Hepatocyte (in vitro differentiated cells): ENCODE measurements around the gene TSFM. TPM values are rescaled to one million over a fixed set of nuclear protein-coding genes. Genes with fewer than 3 reads are reported as not detected.

Experiments
- DNase-seq: peaks from one replicate; pipeline ENCODE4 v3.0.0-alpha.2; 2016; ENCODE audit warnings: low spot score
- H2AFZ ChIP-seq: fragments of 200-600 bp; sonication (generic); 2 replicates; pipeline ENCODE4 v1.6.0; 2016; ENCODE audit warnings: antibody characterized with exemption, mild to moderate bottlenecking
- H3K27ac ChIP-seq: fragments of 200-600 bp; sonication (generic); 2 replicates; pipeline ENCODE4 v1.5.1; 2016; ENCODE audit warnings: mild to moderate bottlenecking
- H3K27me3 ChIP-seq: fragments of 200-600 bp; sonication (generic); 2 replicates; pipeline ENCODE4 v1.6.1; 2016
- H3K36me3 ChIP-seq: fragments of 200-600 bp; sonication (generic); replicated peaks from 2 replicates; pipeline ENCODE4 v1.5.1; 2016; ENCODE audit warnings: low read depth; ENCODE audit not compliant: insufficient read depth
- H3K4me1 ChIP-seq: fragments of 200-600 bp; sonication (generic); 2 replicates; pipeline ENCODE4 v1.5.1; 2016; ENCODE audit warnings: mild to moderate bottlenecking, moderate library complexity; ENCODE audit not compliant: insufficient read depth
- H3K4me2 ChIP-seq: fragments of 200-600 bp; sonication (generic); 2 replicates; pipeline ENCODE4 v1.6.0; 2016
- H3K4me3 ChIP-seq: fragments of 200-600 bp; sonication (generic); 2 replicates; pipeline ENCODE4 v1.5.1; 2016; ENCODE audit warnings: mild to moderate bottlenecking
- H3K79me2 ChIP-seq: fragments of 200-600 bp; sonication (generic); 2 replicates; pipeline ENCODE4 v1.6.0; 2017; ENCODE audit warnings: mild to moderate bottlenecking
- H3K9me2 ChIP-seq: fragments of 200-600 bp; sonication (generic); replicated peaks from 2 replicates; pipeline ENCODE4 v1.6.0; 2017; ENCODE audit warnings: mild to moderate bottlenecking; ENCODE audit not compliant: insufficient read depth
- H3K9me3 ChIP-seq: fragments of 200-600 bp; sonication (generic); 2 replicates; pipeline ENCODE4 v1.5.1; 2016; ENCODE audit warnings: low read depth, mild to moderate bottlenecking
- H4K20me1 ChIP-seq: fragments of 200-600 bp; sonication (generic); 2 replicates; pipeline ENCODE4 v1.6.0; 2016; ENCODE audit warnings: mild to moderate bottlenecking; ENCODE audit not compliant: insufficient read depth, poor library complexity, severe bottlenecking
- CTCF ChIP-seq: fragments of 200-600 bp; sonication (generic); IDR thresholded peaks from 2 replicates; pipeline ENCODE4 v1.5.1; 2016; ENCODE audit warnings: antibody characterized with exemption, mild to moderate bottlenecking; ENCODE audit not compliant: poor library complexity
- EZH2 ChIP-seq: fragments of 200-600 bp; sonication (generic); IDR thresholded peaks from 2 replicates; pipeline ENCODE4 v1.6.1; 2016; ENCODE audit warnings: antibody characterized with exemption, mild to moderate bottlenecking, borderline replicate concordance
- EZH2phosphoT487 ChIP-seq: fragments of 200-600 bp; sonication (generic); IDR thresholded peaks from one replicate; pipeline ENCODE4 v1.6.1; 2018; ENCODE audit warnings: antibody characterized with exemption, mild to moderate bottlenecking, low read depth, moderate library complexity; ENCODE audit not compliant: unreplicated experiment, severe bottlenecking
- WGBS: methylation state at CpG from one replicate; pipeline ENCODE4 v1.1.6; 2016; ENCODE audit warnings: low lambda C conversion rate; ENCODE audit errors: missing lambda C conversion rate; 5-methylcytosine and 5-hydroxymethylcytosine counted together
- polyA plus RNA-seq: library from polyadenylated mRNA; unstranded; fragments of >200 nt; fragmentation: Nextera tagmentation; extraction: Ambion mirVana; gene quantifications from 2 replicates; pipeline ENCODE4 v1.2.1, GENCODE V29; 2016
- total RNA-seq: library from RNA; depleted of rRNA; stranded (reverse); fragments of >200 nt; gene quantifications from 2 replicates; pipeline ENCODE4 v1.2.3, GENCODE V29; 2014

Gene TSFM
- total and polyA plus RNA-seq, 2 experiments from 2014 or later = 15.7 to 38.9 TPM

- Histone ChIP-seq H3K4me3 (no peak overlapping the region), H3K4me2 (no peak overlapping the region), H3K9me2 (no peaks in the 10 kb centered on the region), H3K4me1 (peaks cover 13% of the 10 kb centered on the region), H3K79me2 (no peaks in the 10 kb centered on the region), H3K27me3 (peaks cover 64% of the 10 kb centered on the region), H4K20me1 (no peaks in the 10 kb centered on the region), H3K9me3 (no peaks in the 10 kb centered on the region), H3K36me3 (no peaks in the 10 kb centered on the region), H3K27ac (no peak overlapping the region), H2AFZ (no peak overlapping the region)
- WGBS = 54% methylated on average over 14 of the region's 14 CpGs
- DNase-seq = no peak
- TF ChIP-seq EZH2 (no peak), CTCF (no peak), EZH2phosphoT487 (no peak)
These were observed 40.5 kb upstream of the TSFM start for GRCh38 chr12:57741844-57742738.

- no peak overlapping the region for H3K4me3 ChIP-seq
- H3K27ac ChIP-seq = no peak overlapping the region
- H3K36me3 ChIP-seq = peaks cover 3% of the 10 kb centered on the region
- H3K79me2 ChIP-seq = peaks cover 4% of the 10 kb centered on the region
- peak overlapping the region; percentile 58 for H3K4me2 ChIP-seq
- TF ChIP-seq CTCF (no peak), EZH2phosphoT487 (no peak), EZH2 (no peak)
- peaks cover 47% of the 10 kb centered on the region for H3K27me3 ChIP-seq
- no peaks in the 10 kb centered on the region for H4K20me1 ChIP-seq
- DNase-seq = no peak
- H3K9me2 ChIP-seq = no peaks in the 10 kb centered on the region
- no peaks in the 10 kb centered on the region for H3K9me3 ChIP-seq
- peaks cover 4% of the 10 kb centered on the region for H3K4me1 ChIP-seq
- 94% methylated on average over 2 of the region's 2 CpGs for WGBS
- no peak overlapping the region for H2AFZ ChIP-seq
These were observed 38.8 kb upstream of the TSFM start for GRCh38 chr12:57743769-57744168.

GRCh38 chr12:57744194-57744776 is 38.3 kb upstream of the TSFM start:
- no peaks in the 10 kb centered on the region for H4K20me1 ChIP-seq
- no peaks in the 10 kb centered on the region for H3K9me2 ChIP-seq
- no peak for TF ChIP-seq EZH2
- no peak for TF ChIP-seq EZH2phosphoT487
- TF ChIP-seq CTCF = no peak
- H3K79me2 ChIP-seq = peaks cover 9% of the 10 kb centered on the region
- no peaks in the 10 kb centered on the region for H3K9me3 ChIP-seq
- H2AFZ ChIP-seq = no peak overlapping the region
- 45% methylated on average over 15 of the region's 21 CpGs for whole genome bisulfite sequencing
- H3K27me3 ChIP-seq = peaks cover 42% of the 10 kb centered on the region
- no peak overlapping the region for H3K4me3 ChIP-seq
- peak overlapping the region; percentile 97 for H3K27ac ChIP-seq
- peaks cover 3% of the 10 kb centered on the region for H3K36me3 ChIP-seq
- H3K4me1 ChIP-seq = peaks cover 4% of the 10 kb centered on the region
- DNase-seq = no peak
- H3K4me2 ChIP-seq = peak overlapping the region; percentile 58
